Measurements from ENCODE around the gene SENP6.
"Not testable (repeated sequence)": the region's sequence is repeated elsewhere in the genome, so short reads cannot be mapped to it uniquely, and the experiment has no call there.

SENP6 gene

DNA sequence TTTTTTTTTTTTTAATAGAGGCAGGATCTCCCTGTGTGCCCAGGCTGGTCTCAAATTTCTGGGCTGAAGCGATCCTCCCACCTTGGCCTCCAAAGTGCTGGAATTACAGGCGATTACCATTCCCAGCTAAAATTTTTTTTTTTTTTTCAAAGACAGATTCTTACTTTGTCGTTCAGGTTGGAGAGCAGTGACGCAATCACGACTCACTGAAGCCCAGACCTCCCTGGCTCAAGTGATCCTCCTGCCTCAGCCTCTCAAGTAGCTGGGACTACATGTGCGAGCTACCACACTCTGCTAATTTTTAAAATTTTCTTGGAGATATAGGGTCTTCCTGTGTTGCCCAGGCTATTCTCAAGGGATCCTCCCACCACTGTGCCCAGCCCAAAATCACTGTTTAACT, 89.3 kb downstream of the SENP6 start:
- DNase-seq (ENCODE audit: low read depth, low spot score): no peak
- no CpG with 5 or more reads among the region's 6 CpGs for WGBS (ENCODE audit: insufficient coverage, insufficient read length)
- Histone ChIP-seq H3K36me3 (ENCODE audit: control insufficient read depth, insufficient read depth, low read length) (peaks cover 2% of the 10 kb centered on the region; the same call in 1 of the 2 replicates), H3K27ac (ENCODE audit: low read length) (no peak overlapping the region), H3K4me1 (ENCODE audit: control insufficient read depth, insufficient read depth, low read length) (0 out of 2 replicates have a peak, but pooled peaks cover 2% of the 10 kb centered on the region), H3K4me3 (ENCODE audit: low read length) (no peak overlapping the region), H3K9me3 (ENCODE audit: control insufficient read depth, insufficient read depth, low read length) (no peaks in the 10 kb centered on the region), H3K27me3 (ENCODE audit: control insufficient read depth, insufficient read depth, low read length) (no peaks in the 10 kb centered on the region)

DNA sequence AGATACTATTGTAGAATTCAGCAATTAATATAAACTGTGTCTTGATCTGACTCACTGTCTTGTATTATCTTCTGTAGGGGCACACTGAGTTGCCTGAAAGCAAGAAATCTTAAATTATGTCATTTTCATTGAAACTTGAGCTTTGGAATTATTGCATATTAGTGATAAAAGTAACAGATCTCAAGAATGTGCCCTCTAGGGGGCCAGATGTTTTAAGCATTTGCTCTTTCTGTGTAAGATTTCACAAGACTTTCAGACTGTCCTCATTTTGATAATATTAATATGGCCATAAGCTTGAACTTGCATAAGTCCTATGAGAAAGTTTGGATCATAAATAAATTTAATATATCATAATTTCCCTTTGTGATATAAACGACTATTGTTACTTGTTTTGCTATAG, 91.9 kb downstream of the SENP6 start:
- H3K9me3 ChIP-seq (ENCODE audit: control insufficient read depth, insufficient read depth, low read length): no peaks in the 10 kb centered on the region
- H3K27ac ChIP-seq (ENCODE audit: low read length): no peak overlapping the region
- H3K4me3 ChIP-seq (ENCODE audit: low read length): no peak overlapping the region
- no peak for DNase-seq (ENCODE audit: low read depth, low spot score)
- peaks cover 5% of the 10 kb centered on the region; the same call in 1 of the 2 replicates for H3K36me3 ChIP-seq (ENCODE audit: control insufficient read depth, insufficient read depth, low read length)
- no CpG with 5 or more reads among the region's 1 CpG for WGBS (ENCODE audit: insufficient coverage, insufficient read length)
- no peaks in the 10 kb centered on the region for H3K4me1 ChIP-seq (ENCODE audit: control insufficient read depth, insufficient read depth, low read length)
- H3K27me3 ChIP-seq (ENCODE audit: control insufficient read depth, insufficient read depth, low read length): no peaks in the 10 kb centered on the region

DNA sequence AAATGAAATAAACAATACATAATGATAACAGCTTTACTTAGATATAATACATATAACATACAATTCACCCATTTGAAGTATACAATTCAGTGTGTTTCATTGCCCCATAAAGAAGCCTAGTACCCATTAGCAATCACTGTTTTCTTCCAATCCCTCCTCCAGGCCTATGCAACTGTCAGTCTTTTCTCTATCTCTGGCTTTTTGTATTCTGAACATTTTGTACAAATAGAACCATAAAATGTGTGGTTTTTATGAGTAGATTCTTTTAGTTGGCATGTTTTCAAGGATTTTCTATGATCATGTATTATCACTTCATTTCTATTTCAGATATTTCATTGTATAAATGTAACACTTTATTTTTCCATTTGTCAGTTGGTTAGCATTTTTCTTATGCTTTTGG, 92.7 kb downstream of the SENP6 start:
- no peaks in the 10 kb centered on the region for H3K9me3 ChIP-seq (ENCODE audit: control insufficient read depth, insufficient read depth, low read length)
- H3K36me3 ChIP-seq (ENCODE audit: control insufficient read depth, insufficient read depth, low read length): peaks cover 5% of the 10 kb centered on the region; the same call in 1 of the 2 replicates
- no peak overlapping the region for H3K4me3 ChIP-seq (ENCODE audit: low read length)
- no peak overlapping the region for H3K27ac ChIP-seq (ENCODE audit: low read length)
- no peaks in the 10 kb centered on the region for H3K27me3 ChIP-seq (ENCODE audit: control insufficient read depth, insufficient read depth, low read length)
- H3K4me1 ChIP-seq (ENCODE audit: control insufficient read depth, insufficient read depth, low read length): no peaks in the 10 kb centered on the region
- DNase-seq (ENCODE audit: low read depth, low spot score): no peak

DNA sequence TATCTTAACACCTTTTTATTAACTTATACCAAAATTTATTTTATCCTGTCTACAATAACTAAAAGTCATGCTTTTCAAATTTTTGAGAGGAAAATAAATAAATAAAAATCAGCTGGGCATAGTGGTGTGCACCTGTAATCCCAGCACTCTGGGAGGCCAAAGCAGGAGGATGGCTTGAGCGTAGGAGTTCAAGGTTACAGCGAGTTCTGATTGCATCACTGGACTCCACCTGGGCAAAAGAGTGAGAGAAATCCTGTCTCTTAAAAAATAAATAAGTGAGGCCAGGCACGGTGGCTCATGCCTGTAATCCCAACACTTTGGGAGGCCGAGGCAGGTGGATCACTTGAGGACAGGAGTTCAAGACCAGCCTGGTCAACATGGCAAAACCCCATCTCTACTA, 106.7 kb downstream of the SENP6 start:
- not testable (repeated sequence) for H3K36me3 ChIP-seq (ENCODE audit: control insufficient read depth, insufficient read depth, low read length); H3K4me1 ChIP-seq (ENCODE audit: control insufficient read depth, insufficient read depth, low read length); DNase-seq (ENCODE audit: low read depth, low spot score); H3K4me3 ChIP-seq (ENCODE audit: low read length); H3K9me3 ChIP-seq (ENCODE audit: control insufficient read depth, insufficient read depth, low read length); H3K27ac ChIP-seq (ENCODE audit: low read length); H3K27me3 ChIP-seq (ENCODE audit: control insufficient read depth, insufficient read depth, low read length)
- no CpG with 5 or more reads among the region's 4 CpGs for WGBS (ENCODE audit: insufficient coverage, insufficient read length)

DNA sequence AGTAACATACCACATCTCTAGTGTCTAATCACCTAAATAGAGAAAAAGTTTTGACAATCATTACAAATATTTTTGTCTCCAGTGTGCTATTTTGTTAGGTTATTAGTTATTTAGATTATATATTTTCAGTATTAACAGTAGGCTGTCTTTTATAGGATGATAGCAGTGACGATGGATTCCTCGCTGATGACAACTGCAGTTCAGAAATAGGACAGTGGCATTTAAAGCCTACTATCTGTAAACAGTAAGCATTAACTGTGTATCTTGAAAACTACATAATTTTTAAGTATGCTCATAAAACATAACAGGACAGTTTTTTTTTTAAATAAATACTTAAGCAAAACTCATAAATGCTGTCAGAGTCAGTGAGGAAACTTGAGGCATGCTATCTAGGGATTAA, 109.5 kb downstream of the SENP6 start:
- Histone ChIP-seq H3K27ac (ENCODE audit: low read length) (no peak overlapping the region), H3K36me3 (ENCODE audit: control insufficient read depth, insufficient read depth, low read length) (peaks cover 6% of the 10 kb centered on the region; the same call in 1 of the 2 replicates), H3K4me1 (ENCODE audit: control insufficient read depth, insufficient read depth, low read length) (no peaks in the 10 kb centered on the region), H3K4me3 (ENCODE audit: low read length) (no peak overlapping the region), H3K9me3 (ENCODE audit: control insufficient read depth, insufficient read depth, low read length) (no peaks in the 10 kb centered on the region), H3K27me3 (ENCODE audit: control insufficient read depth, insufficient read depth, low read length) (no peaks in the 10 kb centered on the region)
- no peak for DNase-seq (ENCODE audit: low read depth, low spot score)
- no CpG with 5 or more reads among the region's 2 CpGs for WGBS (ENCODE audit: insufficient coverage, insufficient read length)

DNA sequence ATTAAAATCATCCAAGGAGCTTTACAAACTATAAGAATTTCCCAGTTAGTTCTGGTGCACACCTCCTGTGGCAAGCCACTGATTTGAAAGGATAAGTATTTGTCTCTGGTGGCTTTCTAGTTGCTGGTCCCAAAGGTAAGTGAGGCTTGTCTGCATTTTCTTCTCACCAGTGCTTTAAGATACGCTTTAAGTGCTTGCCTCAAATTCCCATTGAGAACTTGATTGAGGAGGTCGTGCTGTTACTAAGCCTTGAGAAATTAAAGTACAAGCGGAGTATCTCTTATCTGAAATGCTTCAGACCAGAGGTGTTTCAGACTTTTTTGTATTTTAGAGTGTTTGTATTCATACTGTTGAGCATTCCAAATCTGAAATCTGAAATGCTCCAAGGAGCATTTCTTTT, 117.5 kb downstream of the SENP6 start:
- no peaks in the 10 kb centered on the region; the same call in 1 of the 2 replicates for H3K36me3 ChIP-seq (ENCODE audit: control insufficient read depth, insufficient read depth, low read length)
- no peak overlapping the region for H3K27ac ChIP-seq (ENCODE audit: low read length)
- no peaks in the 10 kb centered on the region for H3K9me3 ChIP-seq (ENCODE audit: control insufficient read depth, insufficient read depth, low read length)
- no peak for DNase-seq (ENCODE audit: low read depth, low spot score)
- H3K27me3 ChIP-seq (ENCODE audit: control insufficient read depth, insufficient read depth, low read length): no peaks in the 10 kb centered on the region
- no peaks in the 10 kb centered on the region for H3K4me1 ChIP-seq (ENCODE audit: control insufficient read depth, insufficient read depth, low read length)
- H3K4me3 ChIP-seq (ENCODE audit: low read length): no peak overlapping the region
- WGBS (ENCODE audit: insufficient coverage, insufficient read length): no CpG with 5 or more reads among the region's 3 CpGs

DNA sequence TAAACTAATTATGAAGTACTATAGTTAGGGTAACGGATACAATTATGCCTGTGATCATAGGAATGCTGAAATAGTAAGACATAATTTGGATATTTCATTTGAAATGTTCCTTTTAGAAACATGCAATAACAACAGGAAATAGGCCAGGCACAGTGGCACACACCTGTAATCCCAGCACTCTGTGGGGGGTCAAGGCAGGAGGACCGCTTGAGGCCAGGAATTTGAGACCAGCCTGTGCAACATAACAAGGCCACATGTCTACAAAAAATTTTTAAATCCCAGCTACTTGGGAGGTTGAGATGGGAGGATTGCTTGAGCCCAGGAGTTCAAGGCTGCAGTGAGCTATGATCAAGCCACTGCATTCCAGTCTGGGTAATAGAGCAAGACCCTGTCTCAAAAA, 121.7 kb downstream of the SENP6 start:
- DNase-seq (ENCODE audit: low read depth, low spot score): no peak
- H3K27ac ChIP-seq (ENCODE audit: low read length): no peak overlapping the region
- H3K4me1 ChIP-seq (ENCODE audit: control insufficient read depth, insufficient read depth, low read length): no peaks in the 10 kb centered on the region
- no peak overlapping the region for H3K4me3 ChIP-seq (ENCODE audit: low read length)
- no peaks in the 10 kb centered on the region for H3K9me3 ChIP-seq (ENCODE audit: control insufficient read depth, insufficient read depth, low read length)
- H3K27me3 ChIP-seq (ENCODE audit: control insufficient read depth, insufficient read depth, low read length): no peaks in the 10 kb centered on the region
- H3K36me3 ChIP-seq (ENCODE audit: control insufficient read depth, insufficient read depth, low read length): no peaks in the 10 kb centered on the region
- no CpG with 5 or more reads among the region's 2 CpGs for WGBS (ENCODE audit: insufficient coverage, insufficient read length)

DNA sequence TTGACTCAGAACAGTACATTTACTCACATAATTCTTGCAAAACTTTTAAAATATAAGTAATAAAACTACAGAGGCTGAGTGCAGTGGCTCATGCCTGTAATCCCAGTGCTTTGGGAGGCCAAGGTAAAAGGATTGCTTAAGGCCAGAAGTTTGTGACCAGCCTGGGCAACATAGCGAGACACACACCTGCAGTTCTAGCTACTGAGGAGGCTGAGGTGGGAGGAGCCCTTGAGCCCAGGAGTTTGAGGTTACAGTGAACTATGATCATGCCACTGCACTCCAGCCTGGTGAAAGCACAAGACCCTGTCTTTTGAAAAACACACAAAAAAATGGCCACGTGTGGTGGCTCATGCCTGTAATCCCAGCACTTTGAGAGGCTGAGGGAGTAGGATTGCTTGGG, 125.5 kb downstream of the SENP6 start:
- Histone ChIP-seq H3K27me3 (ENCODE audit: control insufficient read depth, insufficient read depth, low read length) (no peaks in the 10 kb centered on the region), H3K4me3 (ENCODE audit: low read length) (no peak overlapping the region), H3K27ac (ENCODE audit: low read length) (no peak overlapping the region), H3K4me1 (ENCODE audit: control insufficient read depth, insufficient read depth, low read length) (no peaks in the 10 kb centered on the region), H3K36me3 (ENCODE audit: control insufficient read depth, insufficient read depth, low read length) (no peaks in the 10 kb centered on the region), H3K9me3 (ENCODE audit: control insufficient read depth, insufficient read depth, low read length) (no peaks in the 10 kb centered on the region)
- no CpG with 5 or more reads among the region's 2 CpGs for WGBS (ENCODE audit: insufficient coverage, insufficient read length)
- no peak for DNase-seq (ENCODE audit: low read depth, low spot score)

DNA sequence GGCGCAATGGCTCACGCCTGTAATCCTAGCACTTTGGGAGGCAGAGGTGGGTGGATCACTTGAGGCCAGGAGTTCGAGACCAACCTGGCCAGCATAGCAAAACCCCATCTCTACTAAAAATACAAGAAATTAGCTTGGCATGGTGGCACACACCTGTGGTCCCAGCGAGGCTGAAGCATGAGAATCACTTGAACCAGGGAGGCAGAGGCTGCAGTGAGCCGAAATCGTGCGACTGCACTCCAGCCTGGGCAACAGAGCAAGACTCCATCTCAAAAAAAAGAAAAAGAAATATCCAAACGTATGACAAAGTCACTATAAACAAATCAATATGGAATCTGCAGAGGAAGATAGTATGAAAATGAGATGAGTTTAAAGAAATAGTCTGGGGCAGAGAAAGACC, 129.3 kb downstream of the SENP6 start:
- not testable (repeated sequence) for H3K27ac ChIP-seq (ENCODE audit: low read length); DNase-seq (ENCODE audit: low read depth, low spot score); H3K4me3 ChIP-seq (ENCODE audit: low read length); H3K27me3 ChIP-seq (ENCODE audit: control insufficient read depth, insufficient read depth, low read length); H3K4me1 ChIP-seq (ENCODE audit: control insufficient read depth, insufficient read depth, low read length); H3K9me3 ChIP-seq (ENCODE audit: control insufficient read depth, insufficient read depth, low read length); H3K36me3 ChIP-seq (ENCODE audit: control insufficient read depth, insufficient read depth, low read length)
- no CpG with 5 or more reads among the region's 8 CpGs for WGBS (ENCODE audit: insufficient coverage, insufficient read length)

DNA sequence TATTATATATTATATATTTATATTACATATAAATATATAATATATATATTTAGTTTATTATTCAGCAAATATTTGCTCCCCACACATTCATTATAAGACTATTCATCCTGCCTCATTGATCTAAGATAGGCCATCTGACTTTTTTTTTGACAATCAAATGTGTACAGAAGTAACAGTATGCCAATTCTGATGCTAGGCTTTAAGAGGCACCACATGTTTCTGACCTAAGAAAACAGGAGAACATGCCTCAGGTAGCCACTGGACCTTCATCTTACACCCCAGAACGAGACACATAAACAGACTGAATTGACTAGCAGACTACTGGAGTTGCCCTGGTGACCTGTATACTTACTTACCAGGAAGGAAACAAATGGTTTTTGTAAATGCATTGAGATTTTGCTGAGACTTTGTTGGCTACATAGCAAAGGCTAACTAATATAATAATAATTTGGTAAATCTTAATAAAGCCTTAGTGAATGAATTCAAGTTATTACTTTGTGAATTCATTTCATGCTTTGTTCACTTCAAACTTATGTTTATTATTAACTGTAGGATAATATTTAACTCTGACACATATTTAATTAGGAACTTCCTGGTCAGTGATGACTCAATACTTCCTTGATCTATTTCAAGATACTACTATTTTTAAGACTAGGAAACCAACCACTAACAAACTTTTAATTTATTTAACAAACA, 134.0 kb downstream of the SENP6 start:
- no peak overlapping the region for H3K4me3 ChIP-seq (ENCODE audit: low read length)
- H3K9me3 ChIP-seq (ENCODE audit: control insufficient read depth, insufficient read depth, low read length): no peaks in the 10 kb centered on the region
- no peaks in the 10 kb centered on the region for H3K36me3 ChIP-seq (ENCODE audit: control insufficient read depth, insufficient read depth, low read length)
- WGBS (ENCODE audit: insufficient coverage, insufficient read length): no CpG with 5 or more reads among the region's 1 CpG
- no peak for DNase-seq (ENCODE audit: low read depth, low spot score)
- H3K27ac ChIP-seq (ENCODE audit: low read length): no peak overlapping the region
- no peaks in the 10 kb centered on the region for H3K4me1 ChIP-seq (ENCODE audit: control insufficient read depth, insufficient read depth, low read length)
- no peaks in the 10 kb centered on the region for H3K27me3 ChIP-seq (ENCODE audit: control insufficient read depth, insufficient read depth, low read length)

DNA sequence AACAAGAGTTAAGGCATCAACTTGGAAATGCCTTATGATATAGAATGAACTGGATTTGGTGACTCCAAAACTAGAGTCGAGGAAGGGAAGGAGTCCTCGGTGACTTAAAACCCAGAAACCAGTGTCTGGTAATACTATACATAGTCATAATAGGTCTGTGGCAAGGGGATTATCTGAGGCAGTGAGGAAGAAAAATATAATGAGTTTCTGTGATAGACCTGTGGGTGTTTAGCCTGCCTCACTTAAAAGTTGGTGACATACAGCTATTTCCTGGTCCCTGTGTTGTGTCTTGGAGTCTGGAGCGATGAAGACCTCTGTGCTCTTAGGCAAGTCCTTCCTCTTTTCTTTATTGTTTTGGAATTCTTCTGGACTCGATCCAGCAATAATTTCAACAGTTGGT, 142.3 kb downstream of the SENP6 start:
- no CpG with 5 or more reads among the region's 4 CpGs for WGBS (ENCODE audit: insufficient coverage, insufficient read length)
- no peak overlapping the region for H3K27ac ChIP-seq (ENCODE audit: low read length)
- no peak overlapping the region for H3K4me3 ChIP-seq (ENCODE audit: low read length)

More for the DNA sequence above, 142.3 kb downstream of the SENP6 start:
- H3K4me1 ChIP-seq (ENCODE audit: control insufficient read depth, insufficient read depth, low read length): no peaks in the 10 kb centered on the region
- H3K36me3 ChIP-seq (ENCODE audit: control insufficient read depth, insufficient read depth, low read length): no peaks in the 10 kb centered on the region
- H3K9me3 ChIP-seq (ENCODE audit: control insufficient read depth, insufficient read depth, low read length): no peaks in the 10 kb centered on the region
- no peak for DNase-seq (ENCODE audit: low read depth, low spot score)
- H3K27me3 ChIP-seq (ENCODE audit: control insufficient read depth, insufficient read depth, low read length): no peaks in the 10 kb centered on the region
